Mesothelial cell of epicardium (in vitro differentiated cells): ENCODE results near the gene REPIN1. TPM values are rescaled to one million over a fixed set of nuclear protein-coding genes. Genes with fewer than 3 reads are reported as not detected.

Experiments
- DNase-seq, 2 experiments: peaks; one replicate each; pipeline ENCODE4 v3.0.0; 2021; ENCODE audit warnings: low spot score in 2 of 2; ENCODE audit not compliant: unreplicated experiment in 2 of 2
- H3K27ac Mint-ChIP-seq: 2 replicates; pipeline ENCODE4 v1.8.0; 2021; ENCODE audit warnings: mixed read lengths
- H3K27me3 Mint-ChIP-seq: 2 replicates; pipeline ENCODE4 v1.8.0; 2021; ENCODE audit warnings: low read depth, mixed read lengths
- H3K36me3 Mint-ChIP-seq: 2 replicates; pipeline ENCODE4 v1.8.0; 2021; ENCODE audit warnings: mixed read lengths
- H3K4me1 Mint-ChIP-seq: 2 replicates; pipeline ENCODE4 v1.8.0; 2021; ENCODE audit warnings: mixed read lengths
- H3K4me3 Mint-ChIP-seq: 2 replicates; pipeline ENCODE4 v1.8.0; 2021; ENCODE audit warnings: mild to moderate bottlenecking, moderate library complexity, mixed read lengths
- H3K9me3 Mint-ChIP-seq: 2 replicates; pipeline ENCODE4 v1.8.0; 2021; ENCODE audit warnings: mixed read lengths
- CTCF ChIP-seq: fragments of 200-600 bp; sonication (generic); IDR thresholded peaks from one replicate; pipeline ENCODE4 v1.5.0; 2021; ENCODE audit warnings: antibody characterized with exemption; ENCODE audit not compliant: unreplicated experiment
- total RNA-seq: library from RNA; stranded (reverse); gene quantifications from 3 replicates; pipeline ENCODE4 v1.2.1, GENCODE V29; 2021

The REPIN1 gene
- total RNA-seq, 1 donor from 2014 or later = 148 TPM

GRCh38 chr7:150379441-150380379, 11.1 kb downstream of the REPIN1 start:
- peak overlapping the region; percentile 83 for H3K4me3 Mint-ChIP-seq
- H3K9me3 Mint-ChIP-seq = no peaks in the 10 kb centered on the region
- H3K4me1 Mint-ChIP-seq = peaks cover 72% of the 10 kb centered on the region
- no peaks in the 10 kb centered on the region for H3K36me3 Mint-ChIP-seq
- no peaks in the 10 kb centered on the region for H3K27me3 Mint-ChIP-seq
- no peak for DNase-seq
- H3K27ac Mint-ChIP-seq = peak overlapping the region; percentile 77
- TF ChIP-seq CTCF = no peak

- Mint-ChIP-seq H3K27ac (peak overlapping the region; percentile 74), H3K9me3 (no peaks in the 10 kb centered on the region), H3K4me3 (peak overlapping the region; percentile 83), H3K36me3 (no peaks in the 10 kb centered on the region), H3K4me1 (peaks cover 77% of the 10 kb centered on the region), H3K27me3 (no peaks in the 10 kb centered on the region)
- no peak for TF ChIP-seq CTCF
- DNase-seq = no peak
These were observed 11.8 kb downstream of the REPIN1 start for GRCh38 chr7:150380463-150380862.

DNA sequence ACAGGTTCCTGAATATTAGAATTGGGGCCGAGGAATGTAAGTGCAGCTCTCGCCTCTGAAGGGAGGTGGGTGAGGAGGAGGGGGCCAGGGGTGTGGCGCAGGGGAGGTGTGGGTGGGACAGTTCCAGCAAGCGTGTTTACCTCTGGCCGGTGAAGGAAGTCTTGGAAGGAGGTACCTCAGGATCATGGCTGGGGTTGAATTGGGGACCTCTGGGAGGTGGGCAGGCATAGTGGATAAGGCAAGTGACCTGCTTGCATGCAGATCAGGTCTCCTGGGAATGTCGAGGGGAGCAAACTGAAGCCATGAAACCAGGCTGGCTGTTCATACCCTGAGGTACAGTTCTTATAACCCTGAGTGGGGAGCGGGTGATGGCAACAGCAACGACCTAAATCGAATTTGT, 12.5 kb downstream of the REPIN1 start:
- no peaks in the 10 kb centered on the region for H3K9me3 Mint-ChIP-seq
- H3K27me3 Mint-ChIP-seq = no peaks in the 10 kb centered on the region
- TF ChIP-seq CTCF = no peak
- peak overlapping the region; percentile 83 for H3K4me3 Mint-ChIP-seq
- H3K36me3 Mint-ChIP-seq = no peaks in the 10 kb centered on the region
- DNase-seq = no peak
- H3K4me1 Mint-ChIP-seq = peaks cover 78% of the 10 kb centered on the region
- peak overlapping the region; percentile 74 for H3K27ac Mint-ChIP-seq

DNA sequence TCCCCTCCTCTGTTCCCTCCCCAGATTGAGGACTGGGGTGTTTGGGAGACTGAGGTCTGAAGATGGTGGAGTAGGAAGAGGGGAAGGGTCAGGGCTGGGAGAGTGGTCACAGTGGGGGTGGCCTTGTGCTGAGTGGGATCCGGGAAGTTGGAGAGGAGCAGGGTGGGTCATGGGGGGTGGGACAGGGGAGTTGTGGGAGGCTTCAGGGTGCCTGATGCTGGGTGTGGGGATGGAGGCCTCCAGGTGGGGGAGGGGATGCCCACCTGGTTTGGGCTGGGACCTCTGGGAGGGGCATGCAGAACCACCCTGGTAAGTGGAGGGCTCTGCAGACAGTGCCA, 13.1 kb downstream of the REPIN1 start:
- Mint-ChIP-seq H3K27me3 (no peaks in the 10 kb centered on the region), H3K36me3 (peaks cover 3% of the 10 kb centered on the region), H3K4me3 (no peak overlapping the region), H3K4me1 (peaks cover 78% of the 10 kb centered on the region), H3K27ac (peak overlapping the region; percentile 61), H3K9me3 (no peaks in the 10 kb centered on the region)
- DNase-seq = no peak
- TF ChIP-seq CTCF = no peak

DNA sequence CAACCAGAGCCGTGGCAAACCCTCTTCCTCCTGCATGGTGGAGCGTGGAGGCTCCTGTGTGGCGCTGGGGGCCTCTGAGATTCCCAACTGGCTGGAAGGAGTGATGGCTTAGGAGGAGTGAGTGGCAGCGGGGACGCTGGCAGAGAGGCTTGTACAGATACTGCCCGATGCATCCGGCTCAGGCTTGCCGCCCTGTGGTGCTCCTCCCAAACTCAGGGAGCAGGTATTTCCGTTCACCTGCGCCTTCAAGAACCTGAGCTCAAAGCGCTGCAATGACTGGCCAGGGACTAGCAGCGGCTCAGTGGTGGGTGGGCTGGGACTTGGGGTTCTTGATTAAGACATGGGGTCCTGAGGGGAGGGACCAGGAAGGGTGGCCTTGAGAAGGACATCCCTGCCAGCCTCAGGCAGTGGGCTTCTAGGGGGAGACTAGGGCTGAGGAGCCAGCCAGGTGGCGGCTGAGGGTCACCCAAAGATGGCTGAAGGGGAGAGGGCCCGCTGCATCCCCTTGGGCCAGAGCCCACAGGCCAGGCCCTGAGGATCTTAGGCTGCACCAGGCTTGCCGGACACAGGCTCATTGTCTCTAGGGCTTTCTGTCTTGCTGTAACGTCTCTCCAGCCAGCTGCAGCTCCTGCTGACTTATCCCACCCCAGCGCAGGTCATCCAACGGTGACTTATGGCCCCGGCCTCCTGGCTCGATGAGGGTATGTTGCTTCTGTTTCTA, 13.7 kb downstream of the REPIN1 start:
- TF ChIP-seq CTCF = no peak

More for the DNA sequence above, 13.7 kb downstream of the REPIN1 start:
- no peak overlapping the region for H3K4me3 Mint-ChIP-seq
- H3K27ac Mint-ChIP-seq = peak overlapping the region; percentile 95
- no peaks in the 10 kb centered on the region for H3K27me3 Mint-ChIP-seq
- H3K9me3 Mint-ChIP-seq = no peaks in the 10 kb centered on the region
- H3K36me3 Mint-ChIP-seq = peaks cover 4% of the 10 kb centered on the region
- peaks cover 77% of the 10 kb centered on the region for H3K4me1 Mint-ChIP-seq
- DNase-seq = no peak
